ENCODE measurements around the gene ZNF787. TPM values are rescaled to one million over a fixed set of nuclear protein-coding genes. Genes with fewer than 3 reads are reported as not detected.

The ZNF787 gene
- total and polyA plus RNA-seq, 2 of the 13 experiments (the other 11 are each of a cell fraction or from before 2014, with no cell fraction given) = 15.1 to 42.8 TPM

- Histone ChIP-seq H3K4me1 (ENCODE audit: insufficient read depth, low read length) (peaks cover 75% of the 10 kb centered on the region), H3K4me2 (ENCODE audit: low read depth, low read length) (peak overlapping the region; percentile 94), H3K4me3 (replicated peaks in 1 of 3; ENCODE audit: insufficient read depth in 1 of 3, low read depth in 2 of 3, low read length in 3 of 3) (peak overlapping the region; percentile 63 to 84 (median 83)), H3K36me3 (replicated peaks in 1 of 2; ENCODE audit: control insufficient read depth in 1 of 2, insufficient read depth in 2 of 2, low read length in 2 of 2) (peaks cover 2 to 8% of the 10 kb centered on the region in 2 experiments; a peak in 4 of 5 replicates), H3K27me3 (ENCODE audit: control insufficient read depth in 1 of 2, insufficient read depth in 2 of 2, low read length in 2 of 2) (no peaks in the 10 kb centered on the region; a peak in 1 of 5 replicates), H3K9ac (ENCODE audit: insufficient read depth, low read depth, low read length) (peak overlapping the region; percentile 98), H3K9me3 (ENCODE audit: low read length) (no peaks in the 10 kb centered on the region), H3K27ac (ENCODE audit: extremely low read length, insufficient read depth, low read length) (peak overlapping the region; percentile 100), H4K20me1 (ENCODE audit: insufficient read depth, low read length) (no peaks in the 10 kb centered on the region; the same call in 1 of the 2 replicates), H3K79me2 (ENCODE audit: insufficient read depth, low read length) (peaks cover 40% of the 10 kb centered on the region), H2AFZ (ENCODE audit: low read length) (no peak overlapping the region)
- CTCF ChIA-PET (ENCODE audit: low intra/inter-chr PET ratio, low total read pairs) = no interaction called here
- FAIRE-seq (peak; percentile 99), DNase-seq (ENCODE audit: low spot score) (peak; percentile 97), ATAC-seq (peak; percentile 66)
- intact Hi-C loops (cut with micrococcal nuclease; ENCODE audit: unreplicated experiment) = loop anchor here (2.0 kb wide), 1 partner anchor 37 kb away; no protein-coding TSS in a partner anchor
- in situ Hi-C loops (cut with HindIII; ENCODE audit: extremely low pct_ligation_motif_present, low pct_unique_long_range_greater_than_20kb) = no loop called here
- POLR2A ChIA-PET = interaction anchor here (0.9 to 4.9 kb wide), 20 partner anchors 8 to 459 kb away, joined by 3 to 113 read pairs (median 9); partner anchors contain the start of genes GALP, ZNF787 and ZSCAN5A
- under 1% methylated on average over 17 of the region's 17 CpGs for WGBS (ENCODE audit: low lambda C conversion rate)
- BruUV-seq (replicated peaks) = TSS peak; percentile 70
- peak; percentile 76; the same call in 1 of the 2 replicates for TF ChIP-seq HMG20A (CRISPR knock-in tag; IDR thresholded peaks at IDR 0.05; ENCODE audit: borderline replicate concordance)
- TF ChIP-seq ZNF746 (CRISPR knock-in tag; IDR thresholded peaks at IDR 0.05) = peak; percentile 92
- peak; percentile 84; the same call in 1 of the 2 replicates for TF ChIP-seq SIN3A (IDR thresholded peaks at IDR 0.05; ENCODE audit: borderline replicate concordance, low read depth, low read length)
- no peak for TF ChIP-seq ZNF550 (CRISPR knock-in tag; IDR thresholded peaks at IDR 0.05; ENCODE audit: borderline replicate concordance)
- peak; percentile 98 for TF ChIP-seq TEAD3 (CRISPR knock-in tag; optimal IDR thresholded peaks at IDR 0.05; ENCODE audit: borderline replicate concordance)
- peak; percentile 90 for TF ChIP-seq ETV6 (CRISPR knock-in tag; conservative IDR thresholded peaks at IDR 0.05)
- TF ChIP-seq NCOA1 (CRISPR knock-in tag; IDR thresholded peaks at IDR 0.05) = no peak
- TF ChIP-seq, protein P1, sequence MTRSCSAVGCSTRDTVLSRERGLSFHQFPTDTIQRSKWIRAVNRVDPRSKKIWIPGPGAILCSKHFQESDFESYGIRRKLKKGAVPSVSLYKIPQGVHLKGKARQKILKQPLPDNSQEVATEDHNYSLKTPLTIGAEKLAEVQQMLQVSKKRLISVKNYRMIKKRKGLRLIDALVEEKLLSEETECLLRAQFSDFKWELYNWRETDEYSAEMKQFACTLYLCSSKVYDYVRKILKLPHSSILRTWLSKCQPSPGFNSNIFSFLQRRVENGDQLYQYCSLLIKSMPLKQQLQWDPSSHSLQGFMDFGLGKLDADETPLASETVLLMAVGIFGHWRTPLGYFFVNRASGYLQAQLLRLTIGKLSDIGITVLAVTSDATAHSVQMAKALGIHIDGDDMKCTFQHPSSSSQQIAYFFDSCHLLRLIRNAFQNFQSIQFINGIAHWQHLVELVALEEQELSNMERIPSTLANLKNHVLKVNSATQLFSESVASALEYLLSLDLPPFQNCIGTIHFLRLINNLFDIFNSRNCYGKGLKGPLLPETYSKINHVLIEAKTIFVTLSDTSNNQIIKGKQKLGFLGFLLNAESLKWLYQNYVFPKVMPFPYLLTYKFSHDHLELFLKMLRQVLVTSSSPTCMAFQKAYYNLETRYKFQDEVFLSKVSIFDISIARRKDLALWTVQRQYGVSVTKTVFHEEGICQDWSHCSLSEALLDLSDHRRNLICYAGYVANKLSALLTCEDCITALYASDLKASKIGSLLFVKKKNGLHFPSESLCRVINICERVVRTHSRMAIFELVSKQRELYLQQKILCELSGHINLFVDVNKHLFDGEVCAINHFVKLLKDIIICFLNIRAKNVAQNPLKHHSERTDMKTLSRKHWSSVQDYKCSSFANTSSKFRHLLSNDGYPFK (CRISPR knock-in tag; IDR thresholded peaks at IDR 0.05; ENCODE audit: borderline replicate concordance) = 0 out of 2 replicates have a peak, but pooled peaks have one; percentile 36
- TF ChIP-seq, protein P2, sequence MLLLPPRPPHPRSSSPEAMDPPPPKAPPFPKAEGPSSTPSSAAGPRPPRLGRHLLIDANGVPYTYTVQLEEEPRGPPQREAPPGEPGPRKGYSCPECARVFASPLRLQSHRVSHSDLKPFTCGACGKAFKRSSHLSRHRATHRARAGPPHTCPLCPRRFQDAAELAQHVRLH (CRISPR knock-in tag; IDR thresholded peaks at IDR 0.05; ENCODE audit: borderline replicate concordance, low read depth) = peak; percentile 65; the same call in 1 of the 2 replicates
- peak; percentile 86 for TF ChIP-seq ISL2 (CRISPR knock-in tag; IDR thresholded peaks at IDR 0.05)
- peak; percentile 51; the same call in 1 of the 2 replicates for TF ChIP-seq KLF11 (CRISPR knock-in tag; IDR thresholded peaks at IDR 0.05)
- no peak for TF ChIP-seq ZNF260 (CRISPR knock-in tag; IDR thresholded peaks at IDR 0.05; ENCODE audit: borderline replicate concordance, low read depth)
- peak; percentile 53; the same call in 1 of the 2 replicates for TF ChIP-seq ERF (CRISPR knock-in tag; IDR thresholded peaks at IDR 0.05)
- no peak for TF ChIP-seq SP2 (CRISPR knock-in tag; IDR thresholded peaks at IDR 0.05)
- TF ChIP-seq RXRA (CRISPR knock-in tag; IDR thresholded peaks at IDR 0.05) = peak; percentile 68; the same call in 1 of the 2 replicates
- 0 out of 2 replicates have a peak, but pooled peaks have one; percentile 43 for TF ChIP-seq ZNF280D (CRISPR knock-in tag; IDR thresholded peaks at IDR 0.05)
Observed at GRCh38 chr19:56142087-56142787, 21.1 kb upstream of the ZNF787 start.

All from HepG2 (cell line).